ENCODE measurements around the gene KIRREL2. TPM values are rescaled to one million over a fixed set of nuclear protein-coding genes. Genes with fewer than 3 reads are reported as not detected.
"Not testable (repeated sequence)": the region's sequence is repeated elsewhere in the genome, so short reads cannot be mapped to it uniquely, and the experiment has no call there.

KIRREL2 gene
- polyA plus RNA-seq, 1 experiment: not detected

DNA sequence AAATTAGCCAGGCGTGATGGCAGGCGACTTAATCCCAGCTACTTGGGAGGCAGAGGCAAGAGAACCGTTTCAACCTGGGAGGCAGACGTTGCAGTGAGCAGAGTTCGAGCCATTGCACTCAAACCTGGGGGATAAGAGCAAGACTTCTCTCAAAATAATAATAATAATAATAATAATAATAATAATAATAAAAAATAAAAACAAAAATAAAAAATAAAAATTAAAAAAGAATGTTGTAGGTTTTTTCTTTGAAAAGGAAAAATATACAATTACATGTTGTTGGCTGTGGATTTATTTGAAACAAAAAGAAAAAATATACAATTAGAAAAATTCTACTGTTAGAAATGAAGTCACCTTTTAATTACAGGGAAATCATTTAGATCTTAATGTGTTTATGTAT is 32.6 kb upstream of the KIRREL2 start:
- no peaks in the 10 kb centered on the region for H3K9me3 ChIP-seq (ENCODE audit: control insufficient read depth, insufficient read depth, low read length)
- no peak overlapping the region for H3K4me3 ChIP-seq (ENCODE audit: low read depth, low read length)
- TF ChIP-seq, protein P1, sequence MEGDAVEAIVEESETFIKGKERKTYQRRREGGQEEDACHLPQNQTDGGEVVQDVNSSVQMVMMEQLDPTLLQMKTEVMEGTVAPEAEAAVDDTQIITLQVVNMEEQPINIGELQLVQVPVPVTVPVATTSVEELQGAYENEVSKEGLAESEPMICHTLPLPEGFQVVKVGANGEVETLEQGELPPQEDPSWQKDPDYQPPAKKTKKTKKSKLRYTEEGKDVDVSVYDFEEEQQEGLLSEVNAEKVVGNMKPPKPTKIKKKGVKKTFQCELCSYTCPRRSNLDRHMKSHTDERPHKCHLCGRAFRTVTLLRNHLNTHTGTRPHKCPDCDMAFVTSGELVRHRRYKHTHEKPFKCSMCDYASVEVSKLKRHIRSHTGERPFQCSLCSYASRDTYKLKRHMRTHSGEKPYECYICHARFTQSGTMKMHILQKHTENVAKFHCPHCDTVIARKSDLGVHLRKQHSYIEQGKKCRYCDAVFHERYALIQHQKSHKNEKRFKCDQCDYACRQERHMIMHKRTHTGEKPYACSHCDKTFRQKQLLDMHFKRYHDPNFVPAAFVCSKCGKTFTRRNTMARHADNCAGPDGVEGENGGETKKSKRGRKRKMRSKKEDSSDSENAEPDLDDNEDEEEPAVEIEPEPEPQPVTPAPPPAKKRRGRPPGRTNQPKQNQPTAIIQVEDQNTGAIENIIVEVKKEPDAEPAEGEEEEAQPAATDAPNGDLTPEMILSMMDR (IDR thresholded peaks at IDR 0.05; ENCODE audit: low read depth, low read length): no peak
- POLR2A ChIA-PET: no interaction called here
- no peaks in the 10 kb centered on the region for H3K27me3 ChIP-seq (ENCODE audit: control insufficient read depth, insufficient read depth, low read length)
- CTCF ChIA-PET: no interaction called here
- DNase-seq (ENCODE audit: low read depth, low spot score): no peak
- H3K27ac ChIP-seq (ENCODE audit: low read depth, low read length): no peak overlapping the region

DNA sequence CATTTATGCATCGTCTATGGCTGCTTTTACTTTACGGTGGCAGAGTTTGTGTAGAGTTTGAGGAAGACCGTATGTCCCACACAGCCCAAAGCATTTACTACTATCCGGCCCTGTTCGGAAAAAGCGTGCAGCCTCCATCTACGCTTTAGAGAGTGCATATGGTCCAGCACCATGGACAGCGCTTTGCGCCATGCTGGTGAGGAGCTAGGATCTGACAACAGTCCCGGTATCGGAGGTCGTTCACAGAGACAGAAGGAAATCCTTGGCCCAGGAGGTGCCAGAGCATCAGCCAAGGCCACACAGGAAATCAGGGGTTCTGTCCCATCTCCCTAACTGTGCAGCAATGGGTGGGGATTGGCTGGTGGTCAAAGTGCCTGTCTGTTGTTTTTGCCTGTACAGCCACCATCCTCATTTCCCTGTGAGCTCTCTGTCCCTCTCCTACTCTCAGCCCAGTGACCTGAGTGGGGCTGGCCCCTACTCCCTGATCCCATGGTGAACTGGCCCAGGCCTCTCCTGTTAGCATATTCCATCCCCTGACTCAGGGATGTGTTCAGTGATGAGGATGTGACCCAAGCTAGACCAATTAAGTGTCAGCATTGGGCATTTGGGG is 27.9 kb upstream of the KIRREL2 start:
- H3K9me3 ChIP-seq (ENCODE audit: control insufficient read depth, insufficient read depth, low read length): no peaks in the 10 kb centered on the region
- H3K27me3 ChIP-seq (ENCODE audit: control insufficient read depth, insufficient read depth, low read length): peaks cover 2% of the 10 kb centered on the region
- TF ChIP-seq, protein P1 (IDR thresholded peaks at IDR 0.05; ENCODE audit: low read depth, low read length): no peak
- no peak overlapping the region for H3K4me3 ChIP-seq (ENCODE audit: low read depth, low read length)
- CTCF ChIA-PET: interaction anchor here (0.6 to 1.5 kb wide), 2 partner anchors 9 to 85 kb away, joined by 5 to 7 read pairs; no protein-coding TSS in a partner anchor
- no peak overlapping the region for H3K27ac ChIP-seq (ENCODE audit: low read depth, low read length)
- peak; percentile 23 for DNase-seq (ENCODE audit: low read depth, low spot score)
- POLR2A ChIA-PET: interaction anchor here (0.7 kb wide), 1 partner anchor 51 kb away, joined by 3 read pairs; no protein-coding TSS in a partner anchor

DNA sequence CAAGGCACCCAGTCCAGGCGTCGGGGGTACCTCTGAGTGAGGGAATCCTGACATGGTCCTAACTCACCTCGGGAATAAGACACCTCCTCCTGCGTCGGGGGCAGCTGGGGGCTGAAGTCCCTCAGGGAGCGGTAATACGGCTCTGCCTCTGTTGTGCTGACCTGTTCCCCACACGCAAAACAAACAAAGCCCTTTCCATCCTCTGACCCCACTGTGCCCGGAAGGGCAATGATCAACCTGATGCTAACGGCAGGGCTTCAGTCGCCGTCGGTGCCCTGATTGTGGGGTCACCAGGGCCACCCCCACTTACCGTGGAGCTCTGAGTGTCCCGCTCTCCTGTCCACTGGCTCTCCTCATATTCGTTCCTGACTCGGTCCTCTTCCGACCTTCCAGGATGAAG is 25.7 kb upstream of the KIRREL2 start:
- Histone ChIP-seq H3K4me3 (ENCODE audit: low read depth, low read length) (no peak overlapping the region), H3K9me3 (ENCODE audit: control insufficient read depth, insufficient read depth, low read length) (no peaks in the 10 kb centered on the region), H3K27me3 (ENCODE audit: control insufficient read depth, insufficient read depth, low read length) (peaks cover 2% of the 10 kb centered on the region), H3K27ac (ENCODE audit: low read depth, low read length) (no peak overlapping the region)
- no peak for DNase-seq (ENCODE audit: low read depth, low spot score)
- TF ChIP-seq, protein P1 (IDR thresholded peaks at IDR 0.05; ENCODE audit: low read depth, low read length): no peak
- CTCF ChIA-PET: no interaction called here
- POLR2A ChIA-PET: no interaction called here

DNA sequence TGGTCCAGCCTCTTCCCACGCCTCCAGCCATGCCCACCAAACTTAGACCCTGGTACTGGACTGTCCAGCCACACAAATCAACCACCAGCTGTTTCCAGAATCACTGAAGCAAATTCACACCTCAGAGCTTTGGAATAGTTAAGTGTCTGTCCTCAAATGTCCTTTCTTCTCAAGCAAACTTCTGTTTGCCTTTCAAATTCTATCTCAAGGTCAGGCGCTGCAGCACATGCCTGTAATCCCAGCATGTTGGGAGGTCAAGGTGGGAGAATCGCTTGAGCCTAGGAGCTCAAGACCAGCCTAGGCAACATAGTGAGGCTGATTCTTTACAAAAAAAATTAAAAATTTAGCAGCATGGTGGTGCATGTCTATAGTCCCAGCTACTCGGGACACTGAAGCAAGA is 24.7 kb upstream of the KIRREL2 start:
- Histone ChIP-seq H3K27ac (ENCODE audit: low read depth, low read length) (no peak overlapping the region), H3K27me3 (ENCODE audit: control insufficient read depth, insufficient read depth, low read length) (peaks cover 4% of the 10 kb centered on the region), H3K4me3 (ENCODE audit: low read depth, low read length) (no peak overlapping the region), H3K9me3 (ENCODE audit: control insufficient read depth, insufficient read depth, low read length) (no peaks in the 10 kb centered on the region)
- DNase-seq (ENCODE audit: low read depth, low spot score): no peak
- TF ChIP-seq, protein P1 (IDR thresholded peaks at IDR 0.05; ENCODE audit: low read depth, low read length): no peak
- POLR2A ChIA-PET: no interaction called here
- CTCF ChIA-PET: no interaction called here

DNA sequence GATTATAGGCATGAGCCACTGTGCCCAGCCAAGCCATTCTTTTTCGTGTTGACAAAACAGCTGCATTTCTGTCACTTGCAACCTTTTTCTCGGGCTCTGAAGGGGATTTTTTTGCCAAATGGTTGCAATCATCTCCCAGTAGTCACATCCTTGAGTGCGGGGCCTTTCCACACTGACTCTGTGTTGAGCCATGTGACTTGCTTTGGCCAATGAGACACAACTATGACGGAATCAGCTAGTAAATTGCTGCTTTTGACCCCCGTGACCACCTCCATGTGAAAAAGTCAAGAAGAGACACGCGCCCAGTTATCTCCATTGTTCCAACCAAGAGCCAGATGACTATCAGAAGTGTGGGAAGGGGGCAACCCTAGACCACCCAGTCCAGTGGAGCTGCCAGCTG is 22.7 kb upstream of the KIRREL2 start:
- ChIA-PET CTCF (no interaction called here), POLR2A (no interaction called here)
- peaks cover 4% of the 10 kb centered on the region for H3K27me3 ChIP-seq (ENCODE audit: control insufficient read depth, insufficient read depth, low read length)

DNA sequence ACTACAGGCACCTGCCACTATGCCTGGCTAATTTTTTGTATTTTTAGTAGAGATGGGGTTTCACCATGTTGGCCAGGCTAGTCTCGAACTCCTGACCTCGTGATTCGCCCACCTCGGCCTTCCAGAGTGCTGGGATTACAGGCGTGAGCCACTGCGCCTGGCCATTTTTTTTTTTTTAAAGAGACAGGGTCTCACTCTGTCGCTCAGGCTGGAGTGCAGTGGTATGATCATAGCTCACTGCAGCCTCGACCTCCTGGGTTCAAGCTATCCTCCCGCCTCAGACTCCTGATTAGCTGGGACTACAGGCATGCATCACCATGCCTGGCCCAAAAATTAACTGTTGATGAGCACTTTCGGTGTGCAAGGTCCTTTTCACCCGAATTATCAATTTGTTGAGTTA is 20.6 kb upstream of the KIRREL2 start:
- H3K27ac ChIP-seq (ENCODE audit: low read depth, low read length); POLR2A ChIA-PET; H3K4me3 ChIP-seq (ENCODE audit: low read depth, low read length); CTCF ChIA-PET; DNase-seq (ENCODE audit: low read depth, low spot score); H3K27me3 ChIP-seq (ENCODE audit: control insufficient read depth, insufficient read depth, low read length): not testable (repeated sequence)
- peaks cover 13% of the 10 kb centered on the region for H3K9me3 ChIP-seq (ENCODE audit: control insufficient read depth, insufficient read depth, low read length)

More for the DNA sequence above, 22.7 kb upstream of the KIRREL2 start:
- TF ChIP-seq, protein P1 (IDR thresholded peaks at IDR 0.05; ENCODE audit: low read depth, low read length): no peak
- H3K4me3 ChIP-seq (ENCODE audit: low read depth, low read length): no peak overlapping the region
- no peak overlapping the region for H3K27ac ChIP-seq (ENCODE audit: low read depth, low read length)
- H3K9me3 ChIP-seq (ENCODE audit: control insufficient read depth, insufficient read depth, low read length): peaks cover 8% of the 10 kb centered on the region
- no peak for DNase-seq (ENCODE audit: low read depth, low spot score)
